Measurements from ENCODE around the gene FAM174A.
"Not testable (repeated sequence)": the region's sequence is repeated elsewhere in the genome, so short reads cannot be mapped to it uniquely, and the experiment has no call there.

Gene FAM174A

DNA sequence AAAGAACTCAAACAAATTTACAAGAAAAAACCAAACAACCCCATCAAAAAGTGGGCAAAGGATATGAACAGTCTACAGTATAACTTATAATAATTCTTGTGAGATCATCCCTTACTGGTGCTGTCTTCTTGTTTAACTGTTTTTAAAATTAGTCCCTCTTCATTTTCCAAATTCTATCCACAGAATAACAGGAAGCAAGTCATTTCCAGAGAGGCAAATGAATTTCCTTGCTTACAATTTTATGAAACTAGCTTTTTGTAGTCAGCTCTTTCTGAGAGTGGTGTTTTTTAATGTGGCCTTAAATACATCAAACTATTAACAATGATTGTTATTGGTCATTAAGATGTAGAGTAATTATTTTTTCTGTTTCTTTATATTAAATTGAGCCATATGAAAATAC is 40.6 kb downstream of the FAM174A start:
- DNase-seq (ENCODE audit: low read depth, low spot score) = no peak

DNA sequence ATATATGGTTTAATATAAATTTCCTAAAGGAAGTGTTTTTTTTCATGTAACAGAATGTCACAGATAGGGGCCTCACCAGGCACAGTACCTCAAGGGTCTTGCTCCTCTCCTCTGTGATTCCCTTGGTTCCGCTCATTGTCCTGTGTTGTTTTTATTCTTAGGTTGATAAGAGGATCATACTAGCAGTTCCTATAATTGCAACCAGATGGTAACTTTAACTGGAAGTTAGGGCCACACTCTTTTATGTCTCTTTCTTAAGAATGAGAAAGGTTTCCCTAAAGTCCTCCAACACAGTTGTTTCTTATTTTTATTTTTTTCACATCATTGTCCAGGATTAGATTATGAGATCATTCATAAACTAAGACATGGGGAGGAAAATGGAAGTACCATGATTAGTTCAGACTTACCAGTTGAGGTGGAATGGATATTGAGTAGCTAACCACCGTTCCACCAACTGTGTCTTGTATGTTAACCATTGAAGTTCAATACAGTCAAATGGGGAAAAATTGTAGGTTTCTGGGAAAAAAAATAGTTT is 41.1 kb downstream of the FAM174A start:
- no peak for DNase-seq (ENCODE audit: low read depth, low spot score)

DNA sequence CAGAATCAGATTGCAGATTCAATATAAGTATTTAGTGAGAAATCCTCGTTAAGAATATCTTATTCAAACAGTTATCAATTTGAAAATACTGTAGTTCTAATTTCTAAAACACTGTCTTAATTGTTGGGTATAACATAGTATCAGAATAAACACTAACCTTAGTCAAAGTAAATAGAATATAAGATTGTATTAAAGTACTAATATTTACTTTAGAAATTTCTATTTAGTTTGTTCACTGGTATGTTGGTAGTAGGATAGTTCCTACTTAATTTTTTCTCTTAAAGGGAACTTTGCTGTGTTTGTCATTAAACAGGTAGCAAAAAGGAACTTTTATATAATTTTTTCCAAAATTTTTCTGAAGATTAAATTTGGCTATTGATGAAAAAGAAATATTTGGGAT is 42.3 kb downstream of the FAM174A start:
- no peak for DNase-seq (ENCODE audit: low read depth, low spot score)

DNA sequence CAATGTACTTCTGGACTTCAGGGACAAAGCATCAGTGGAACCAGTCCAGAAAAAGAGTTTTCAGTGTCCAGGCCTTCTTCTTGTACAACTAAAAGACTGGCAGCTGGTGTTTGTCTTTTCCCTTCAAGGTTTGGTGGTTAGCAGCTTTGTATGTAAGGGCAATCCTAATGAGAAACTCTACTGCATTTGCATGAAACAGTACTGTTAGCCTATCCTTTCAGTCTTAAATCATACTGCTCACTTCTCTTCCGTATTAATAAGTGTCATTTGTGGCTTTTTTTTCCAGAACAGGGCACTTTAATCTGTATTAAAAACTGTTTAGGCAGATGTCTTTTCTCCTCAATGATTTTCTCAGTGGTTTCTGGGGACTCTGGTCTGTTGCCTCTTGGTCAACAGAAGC is 48.9 kb downstream of the FAM174A start:
- DNase-seq (ENCODE audit: low read depth, low spot score) = no peak

DNA sequence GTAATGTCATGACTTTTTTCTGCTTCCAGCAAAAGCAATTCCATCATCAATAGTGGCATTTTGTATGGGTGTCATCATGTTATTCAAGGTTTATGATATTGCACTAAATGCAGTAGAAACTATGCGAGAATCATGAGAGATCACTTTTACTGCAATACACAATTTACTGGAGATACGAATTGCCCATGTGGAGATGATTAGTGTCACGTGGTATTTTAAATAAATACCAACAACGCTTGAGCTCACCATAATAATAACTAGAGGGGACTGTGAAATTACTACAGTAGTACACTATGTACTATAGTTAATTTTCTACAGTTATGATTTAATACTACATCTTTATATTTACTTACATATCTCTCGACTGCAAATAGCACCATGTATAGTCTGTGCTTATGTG is 49.7 kb downstream of the FAM174A start:
- DNase-seq (ENCODE audit: low read depth, low spot score) = no peak

DNA sequence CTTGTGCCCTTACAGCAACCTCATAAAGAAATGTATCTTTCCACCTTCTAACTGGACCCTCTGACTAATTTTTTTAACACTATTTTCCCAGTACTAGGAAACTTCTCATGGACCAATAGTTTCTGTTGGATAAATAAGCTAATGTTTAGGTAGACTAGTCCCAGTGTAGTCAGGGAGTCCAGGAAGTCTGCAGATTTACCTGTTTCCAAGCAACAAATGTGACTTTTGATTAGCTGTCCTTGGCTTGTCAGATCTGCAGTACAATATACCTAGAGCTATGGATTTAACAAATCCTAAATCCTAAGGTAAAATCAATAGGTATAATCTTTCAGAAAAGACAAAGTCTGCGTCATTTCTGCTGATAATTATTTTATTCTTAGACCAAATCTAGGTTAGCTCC is 55.7 kb downstream of the FAM174A start:
- no peak for DNase-seq (ENCODE audit: low read depth, low spot score)

DNA sequence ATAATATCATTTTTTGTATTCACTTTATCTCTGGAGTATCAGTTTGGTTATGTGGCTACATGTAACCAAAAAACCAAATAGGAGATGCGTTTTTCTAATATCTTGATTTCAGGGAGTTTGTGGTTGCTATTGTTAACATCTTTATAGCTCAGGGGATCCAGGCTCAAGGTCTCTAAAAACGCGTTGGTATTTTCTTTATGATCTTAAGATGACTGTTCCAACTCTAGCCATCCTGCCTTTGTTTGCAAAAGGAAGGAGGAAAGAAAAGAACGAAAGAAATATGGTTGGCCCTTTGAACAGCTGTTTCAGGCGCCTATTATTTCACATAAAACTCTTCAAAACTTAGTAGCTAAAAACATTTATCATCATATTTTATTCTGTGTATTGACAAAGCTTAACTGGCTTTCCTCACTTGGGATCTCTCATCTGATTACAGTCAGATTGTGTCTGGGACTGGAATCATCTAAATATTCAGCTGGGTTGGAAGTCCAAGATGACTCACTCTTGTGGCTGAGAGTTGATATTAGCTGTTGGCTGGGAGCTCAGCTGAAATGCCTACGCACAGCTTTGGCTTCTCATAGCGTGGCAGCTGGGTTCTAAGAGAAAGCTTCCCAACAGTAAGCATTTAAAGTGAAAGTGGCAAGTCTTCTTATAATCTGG is 60.1 kb downstream of the FAM174A start:
- DNase-seq (ENCODE audit: low read depth, low spot score) = no peak

DNA sequence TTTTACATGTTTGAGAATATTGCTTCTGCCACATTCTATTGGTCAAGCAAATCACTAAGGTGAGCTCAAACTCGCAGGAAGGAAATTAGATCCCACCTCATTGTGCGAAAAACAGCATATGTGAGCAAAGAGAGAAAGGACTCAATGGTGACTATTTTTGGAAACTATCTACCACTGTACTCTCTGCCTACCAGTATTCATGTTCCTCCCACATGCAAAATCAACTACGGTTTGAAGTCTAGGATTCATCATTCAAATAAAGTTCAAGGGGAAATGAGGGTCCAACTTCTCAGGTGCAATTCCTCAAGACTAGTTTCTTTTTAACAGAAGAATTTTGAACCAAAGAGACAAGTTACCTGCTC is 60.6 kb downstream of the FAM174A start:
- no peak for DNase-seq (ENCODE audit: low read depth, low spot score)

DNA sequence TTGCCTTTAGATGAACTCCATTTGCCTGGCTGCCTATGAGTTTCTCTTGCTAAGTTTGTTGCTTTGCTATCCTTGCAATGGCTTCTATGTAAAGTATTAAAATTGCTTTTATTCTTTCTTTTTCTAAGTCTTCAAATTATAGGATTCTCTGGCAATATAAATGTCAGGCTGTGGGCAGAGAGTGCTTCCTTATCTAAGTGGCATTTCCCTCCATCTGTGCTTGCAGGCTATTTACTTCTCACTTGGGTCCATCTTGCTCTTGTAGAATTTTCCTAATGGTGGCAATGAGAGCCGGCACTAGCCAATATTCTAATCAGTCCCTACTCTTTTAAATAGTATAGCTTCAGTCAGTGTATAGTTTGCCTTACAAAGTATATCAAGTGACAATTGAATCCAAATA is 63.3 kb downstream of the FAM174A start:
- no peak for DNase-seq (ENCODE audit: low read depth, low spot score)

DNA sequence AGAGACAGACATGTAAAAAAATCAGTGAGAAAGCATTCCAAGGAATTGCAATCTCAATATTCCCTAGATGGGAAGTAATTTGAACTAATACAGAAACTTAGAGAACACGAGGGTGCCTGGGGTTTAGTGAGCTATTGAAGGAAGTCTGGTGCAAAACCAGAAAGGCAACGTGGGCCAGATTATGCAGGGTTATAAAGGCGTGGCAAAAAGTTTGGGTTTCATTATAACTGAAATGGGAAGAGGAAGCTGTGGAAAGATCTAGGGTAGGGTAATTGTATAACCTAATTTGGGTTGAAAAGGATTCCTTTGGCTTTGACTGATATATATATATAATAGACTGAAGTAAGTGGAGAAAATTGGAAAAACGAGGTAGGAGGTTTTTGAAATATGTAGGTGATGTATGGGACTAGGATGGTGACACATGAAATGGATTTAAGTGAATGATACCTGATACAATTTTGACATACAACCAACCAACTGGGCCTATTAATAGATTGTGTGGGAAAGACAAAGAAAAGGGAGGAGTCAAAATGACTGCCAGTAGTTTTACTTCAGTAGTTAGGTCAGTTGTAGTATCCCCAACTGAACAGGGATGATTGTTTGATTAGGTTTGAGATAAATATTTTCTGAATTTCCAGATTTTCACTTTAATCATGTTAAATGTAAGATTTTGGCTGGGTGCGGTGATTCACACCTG is 65.3 kb downstream of the FAM174A start:
- DNase-seq (ENCODE audit: low read depth, low spot score) = no peak

DNA sequence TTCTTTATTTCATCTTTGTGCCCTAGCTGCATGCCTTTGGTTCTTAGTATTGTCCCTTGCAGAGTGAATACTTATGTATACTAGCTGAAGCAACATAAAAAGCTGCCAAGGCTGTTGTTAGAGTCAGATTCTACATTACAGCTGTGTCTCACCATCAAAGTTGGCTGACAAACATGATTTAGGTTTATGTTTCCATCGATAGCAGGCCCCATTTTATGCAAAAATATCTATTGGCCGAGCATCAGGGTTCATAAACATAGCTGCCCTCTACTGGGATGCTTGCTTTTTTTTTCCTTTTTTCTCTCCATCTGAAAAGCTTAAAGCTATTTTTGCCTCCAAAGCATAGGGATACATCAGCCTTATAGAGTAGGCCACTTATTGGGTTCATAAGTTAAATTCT is 68.0 kb downstream of the FAM174A start:
- DNase-seq (ENCODE audit: low read depth, low spot score) = no peak

DNA sequence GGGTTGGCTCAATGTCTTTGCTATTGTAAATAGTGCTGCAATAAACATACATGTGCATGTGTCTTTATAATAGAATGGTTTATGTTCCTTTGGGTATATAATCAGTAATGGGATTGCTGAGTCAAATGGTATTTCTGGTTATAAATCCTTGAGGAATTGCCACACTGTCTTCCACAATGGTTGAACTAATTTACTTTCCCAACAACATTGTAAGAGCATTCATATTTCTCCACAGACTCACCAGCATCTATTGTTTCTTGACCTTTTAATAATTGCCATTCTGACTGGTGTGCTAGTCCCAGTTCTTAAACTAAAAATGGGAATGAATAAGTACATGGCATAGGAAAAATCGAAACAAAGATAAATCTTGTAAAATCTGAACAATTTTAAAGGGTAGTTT is 68.8 kb downstream of the FAM174A start:
- DNase-seq (ENCODE audit: low read depth, low spot score) = not testable (repeated sequence)

DNA sequence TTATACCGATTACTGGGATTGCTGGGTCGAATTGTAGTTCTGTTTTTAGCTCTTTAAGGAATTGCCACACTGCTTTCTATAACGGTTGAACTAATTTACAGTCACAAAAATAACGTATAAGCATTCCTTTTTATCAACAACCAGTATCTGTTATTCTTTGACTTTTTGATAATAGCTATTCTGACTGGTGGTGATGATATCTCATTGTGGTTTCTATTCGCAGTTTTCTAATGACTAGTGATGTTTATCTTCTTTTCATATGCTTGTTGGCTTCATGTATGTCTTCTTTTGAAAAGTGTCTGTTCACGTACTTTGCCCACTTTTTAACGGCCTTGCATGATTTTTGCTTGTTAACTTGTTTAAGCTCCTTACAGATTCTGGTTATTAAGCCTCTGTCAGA is 74.4 kb downstream of the FAM174A start:
- no peak for DNase-seq (ENCODE audit: low read depth, low spot score)

DNA sequence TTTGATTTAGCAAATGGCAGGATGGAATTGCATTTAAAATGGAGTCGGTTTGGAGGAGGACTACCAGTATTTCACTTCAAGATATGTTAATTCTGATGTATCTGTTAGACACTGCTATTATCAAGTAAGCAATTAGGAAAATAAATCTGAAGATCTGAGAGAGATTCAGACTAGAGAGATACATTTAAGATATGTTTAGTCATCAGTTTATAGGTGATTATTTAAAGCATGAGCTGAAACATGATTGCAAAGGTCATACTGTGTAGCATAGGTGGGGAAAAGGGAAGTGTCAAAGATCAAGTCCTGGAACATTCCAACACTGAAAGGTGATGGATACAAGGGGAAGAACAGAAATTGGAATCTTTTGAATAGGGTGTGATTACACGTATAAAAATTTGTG is 79.1 kb downstream of the FAM174A start:
- no peak for DNase-seq (ENCODE audit: low read depth, low spot score)

DNA sequence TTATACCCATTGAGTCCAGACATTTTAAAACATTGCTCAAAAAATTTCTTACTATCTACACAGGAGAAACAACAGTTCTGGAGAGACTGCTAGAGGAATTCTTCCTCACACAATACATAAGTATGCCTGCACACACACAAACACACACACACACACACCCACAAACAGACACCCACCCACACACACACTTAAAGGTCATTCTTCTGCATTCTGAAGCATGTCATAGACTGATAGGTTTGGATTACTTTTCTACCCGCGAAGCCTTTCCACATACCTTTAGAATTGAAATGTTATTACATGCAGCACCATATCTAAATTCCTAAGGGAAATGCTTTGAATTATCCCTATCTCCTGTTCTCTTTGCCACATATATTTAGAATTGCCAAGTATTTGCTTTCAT is 80.2 kb downstream of the FAM174A start:
- no peak for DNase-seq (ENCODE audit: low read depth, low spot score)

DNA sequence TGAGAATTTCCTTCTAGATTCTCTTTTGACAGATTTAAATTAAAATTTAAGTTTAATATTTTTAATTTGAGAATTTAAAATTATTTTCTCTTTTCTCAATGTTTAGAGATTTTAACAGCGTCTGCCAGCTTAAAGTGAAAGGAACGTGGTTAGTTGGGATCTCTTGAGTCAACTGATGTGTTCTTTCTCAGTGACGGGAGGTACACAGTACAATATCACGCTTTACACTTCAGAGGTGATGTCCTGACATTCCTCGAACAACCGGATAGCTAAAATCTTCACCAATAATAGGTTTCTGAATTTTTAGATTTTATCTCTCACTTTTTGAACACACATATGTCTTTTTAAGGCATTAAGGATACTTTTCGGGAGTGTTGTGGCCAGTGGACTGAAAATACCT is 81.1 kb downstream of the FAM174A start:
- DNase-seq (ENCODE audit: low read depth, low spot score) = no peak

DNA sequence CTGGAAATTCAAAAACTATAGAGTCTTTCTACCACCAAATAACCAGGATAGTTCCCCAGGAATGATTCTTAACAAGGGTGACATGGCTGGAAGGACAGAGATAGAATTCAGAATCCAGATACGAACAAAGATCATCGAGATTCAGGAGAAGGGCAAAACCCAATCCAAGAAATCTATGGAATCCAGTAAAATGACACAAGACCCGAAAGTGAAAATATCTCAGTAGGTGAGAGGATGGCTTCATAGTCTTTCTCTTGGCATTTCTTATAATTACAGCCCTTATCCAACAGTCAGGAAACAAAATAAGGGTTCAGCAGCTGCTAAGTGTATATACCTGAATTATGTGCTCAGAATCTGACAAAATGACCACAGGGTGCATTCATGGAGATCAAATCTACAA is 81.8 kb downstream of the FAM174A start:
- DNase-seq (ENCODE audit: low read depth, low spot score) = no peak

DNA sequence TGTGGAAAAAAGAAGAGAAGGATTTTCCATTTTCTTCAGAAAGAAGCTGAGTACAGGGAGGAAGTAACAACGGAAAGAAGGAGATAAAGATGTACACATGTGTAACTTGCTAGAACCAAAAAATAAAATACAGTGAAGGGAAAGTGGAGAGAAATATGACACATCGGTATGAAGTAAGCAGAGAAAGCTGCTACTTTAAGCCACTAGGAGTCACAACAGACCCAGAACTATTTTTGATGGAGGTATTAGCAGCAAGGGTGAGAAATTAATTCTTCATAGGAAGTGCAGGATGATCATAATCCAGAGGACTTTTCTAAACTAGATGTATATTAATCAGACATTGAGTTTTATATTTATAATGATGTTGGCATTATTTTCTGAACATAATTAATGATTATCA is 88.5 kb downstream of the FAM174A start:
- DNase-seq (ENCODE audit: low read depth, low spot score) = no peak

DNA sequence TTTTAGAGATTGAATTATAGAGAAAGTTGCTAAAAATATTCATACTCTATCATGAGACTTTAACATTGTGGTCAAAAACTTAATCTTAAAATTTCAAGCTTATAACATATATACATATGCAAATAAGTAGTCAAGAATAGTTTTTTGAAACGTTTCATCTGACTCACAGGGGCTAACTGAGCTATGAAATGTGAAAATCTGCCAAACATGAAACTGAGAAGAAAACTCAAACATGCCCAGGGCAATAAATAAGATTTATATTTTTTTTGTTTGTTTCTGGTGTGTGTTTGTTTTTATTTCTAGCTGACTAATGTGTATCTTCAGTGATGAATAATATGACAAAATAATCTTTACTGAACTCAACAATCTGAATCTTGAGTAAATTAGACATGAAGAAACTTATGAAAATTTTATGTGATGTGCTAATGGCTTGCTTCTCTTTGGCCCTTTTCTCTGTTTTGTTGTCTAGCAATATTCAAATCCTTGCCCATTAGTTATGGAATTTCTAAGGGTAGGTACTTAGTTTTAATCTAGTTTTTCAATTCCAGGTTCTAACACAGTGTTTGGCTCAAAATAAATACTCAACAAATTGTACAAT is 99.9 kb downstream of the FAM174A start:
- DNase-seq (ENCODE audit: low read depth, low spot score) = no peak
